Mucosa of stomach (tissue), 1 donor: ENCODE results near the gene IKZF3.

Source experiments
- H3K27me3 ChIP-seq: one replicate; pipeline ENCODE4 v1.7.0; 2013; ENCODE audit warnings: mild to moderate bottlenecking, low read length; ENCODE audit not compliant: control insufficient read depth, insufficient read depth
- H3K36me3 ChIP-seq: one replicate; pipeline ENCODE4 v1.7.0; 2013; ENCODE audit warnings: low read length; ENCODE audit not compliant: control insufficient read depth, insufficient read depth
- H3K4me1 ChIP-seq: one replicate; pipeline ENCODE4 v1.7.0; 2013; ENCODE audit warnings: mild to moderate bottlenecking, low read length; ENCODE audit not compliant: control insufficient read depth, insufficient read depth
- H3K4me3 ChIP-seq: one replicate; pipeline ENCODE4 v1.7.0; 2013; ENCODE audit warnings: low read length
- H3K9ac ChIP-seq: one replicate; pipeline ENCODE4 v1.7.0; 2013; ENCODE audit warnings: mild to moderate bottlenecking, low read length, moderate library complexity
- H3K9me3 ChIP-seq: one replicate; pipeline ENCODE4 v1.7.0; 2013; ENCODE audit warnings: mild to moderate bottlenecking, low read length, moderate library complexity; ENCODE audit not compliant: control insufficient read depth
- donor health status: Pancreatic carcinoma.

Gene IKZF3

GRCh38 chr17:39709319-39709997, 154.7 kb downstream of the IKZF3 start:
- Histone ChIP-seq H3K4me1 (peaks cover 31% of the 10 kb centered on the region), H3K27me3 (no peaks in the 10 kb centered on the region), H3K36me3 (peaks cover 28% of the 10 kb centered on the region), H3K4me3 (no peak overlapping the region), H3K9me3 (no peaks in the 10 kb centered on the region), H3K9ac (no peak overlapping the region)
